ENCODE measurements around the gene TCEANC2.
"Not testable (repeated sequence)": the region's sequence is repeated elsewhere in the genome, so short reads cannot be mapped to it uniquely, and the experiment has no call there.

Gene TCEANC2

GRCh38 chr1:54086754-54087153 lies 33.3 kb downstream of the TCEANC2 start:
- DNase-seq, result no peak

- DNase-seq, result no peak
Observed at GRCh38 chr1:54088385-54088784, 35.0 kb downstream of the TCEANC2 start.

- no peak for DNase-seq
Observed at GRCh38 chr1:54091666-54092065, 38.3 kb downstream of the TCEANC2 start.

GRCh38 chr1:54094001-54094729 lies 40.8 kb downstream of the TCEANC2 start:
- DNase-seq, result no peak

GRCh38 chr1:54094730-54095105 lies 41.3 kb downstream of the TCEANC2 start:
- not testable (repeated sequence) for DNase-seq

GRCh38 chr1:54095546-54096226 lies 42.3 kb downstream of the TCEANC2 start:
- DNase-seq, result no peak

- no peak for DNase-seq
Observed at GRCh38 chr1:54096227-54096876, 42.9 kb downstream of the TCEANC2 start.

GRCh38 chr1:54096877-54097240 lies 43.5 kb downstream of the TCEANC2 start:
- no peak for DNase-seq

GRCh38 chr1:54099061-54099610 lies 45.7 kb downstream of the TCEANC2 start:
- DNase-seq, result no peak

GRCh38 chr1:54100500-54100899 lies 47.1 kb downstream of the TCEANC2 start:
- DNase-seq, result no peak

GRCh38 chr1:54103414-54103813 lies 50.0 kb downstream of the TCEANC2 start:
- peak in 1 of 51 donors; percentile 29 for DNase-seq

- DNase-seq, result not testable (repeated sequence)
Observed at GRCh38 chr1:54104613-54105012, 51.2 kb downstream of the TCEANC2 start.

- no peak for DNase-seq
Observed at GRCh38 chr1:54105080-54105479, 51.7 kb downstream of the TCEANC2 start.

GRCh38 chr1:54105736-54106269 lies 52.4 kb downstream of the TCEANC2 start:
- DNase-seq, result no peak

- DNase-seq, result no peak
Observed at GRCh38 chr1:54107131-54107530, 53.7 kb downstream of the TCEANC2 start.

GRCh38 chr1:54108156-54108555 lies 54.7 kb downstream of the TCEANC2 start:
- DNase-seq, result no peak

- DNase-seq, result no peak
Observed at GRCh38 chr1:54109129-54110090, 56.0 kb downstream of the TCEANC2 start.

GRCh38 chr1:54110996-54111395 lies 57.6 kb downstream of the TCEANC2 start:
- DNase-seq, result no peak

GRCh38 chr1:54111624-54112023 lies 58.2 kb downstream of the TCEANC2 start:
- DNase-seq, result no peak

- no peak for DNase-seq
Observed at GRCh38 chr1:54112027-54112426, 58.6 kb downstream of the TCEANC2 start.

Measured in hypothalamus (tissue), 51 donors.